ENCODE results near the gene ZBTB32.
"Not testable (repeated sequence)": the region's sequence is repeated elsewhere in the genome, so short reads cannot be mapped to it uniquely, and the experiment has no call there.

ZBTB32 gene

GRCh38 chr19:35721374-35721773 lies 17.0 kb downstream of the ZBTB32 start:
- no peak for DNase-seq (ENCODE audit: low spot score)

GRCh38 chr19:35722461-35722860 lies 18.1 kb downstream of the ZBTB32 start:
- no peak for DNase-seq (ENCODE audit: low spot score)

- no peak for DNase-seq (ENCODE audit: low spot score)
Observed at GRCh38 chr19:35722897-35723296, 18.5 kb downstream of the ZBTB32 start.

- DNase-seq (ENCODE audit: low spot score) = no peak
Observed at GRCh38 chr19:35723671-35724070, 19.3 kb downstream of the ZBTB32 start.

GRCh38 chr19:35724132-35724531 lies 19.8 kb downstream of the ZBTB32 start:
- DNase-seq (ENCODE audit: low spot score) = not testable (repeated sequence)

- DNase-seq (ENCODE audit: low spot score) = no peak
Observed at GRCh38 chr19:35724560-35724959, 20.2 kb downstream of the ZBTB32 start.

- DNase-seq (ENCODE audit: low spot score) = no peak
Observed at GRCh38 chr19:35725216-35725861, 21.0 kb downstream of the ZBTB32 start.

- no peak for DNase-seq (ENCODE audit: low spot score)
Observed at GRCh38 chr19:35727053-35727955, 22.9 kb downstream of the ZBTB32 start.

- DNase-seq (ENCODE audit: low spot score) = no peak
Observed at GRCh38 chr19:35727956-35728706, 23.8 kb downstream of the ZBTB32 start.

- no peak for DNase-seq (ENCODE audit: low spot score)
Observed at GRCh38 chr19:35729021-35729420, 24.7 kb downstream of the ZBTB32 start.

GRCh38 chr19:35729763-35730162 lies 25.4 kb downstream of the ZBTB32 start:
- DNase-seq (ENCODE audit: low spot score) = no peak

GRCh38 chr19:35730326-35730725 lies 26.0 kb downstream of the ZBTB32 start:
- no peak for DNase-seq (ENCODE audit: low spot score)

GRCh38 chr19:35731353-35731752 lies 27.0 kb downstream of the ZBTB32 start:
- no peak for DNase-seq (ENCODE audit: low spot score)

- DNase-seq (ENCODE audit: low spot score) = no peak
Observed at GRCh38 chr19:35731779-35732405, 27.5 kb downstream of the ZBTB32 start.

GRCh38 chr19:35732540-35733179 lies 28.3 kb downstream of the ZBTB32 start:
- no peak for DNase-seq (ENCODE audit: low spot score)

GRCh38 chr19:35733180-35734125 lies 29.1 kb downstream of the ZBTB32 start:
- no peak for DNase-seq (ENCODE audit: low spot score)

- DNase-seq (ENCODE audit: low spot score) = no peak
Observed at GRCh38 chr19:35734273-35734672, 29.9 kb downstream of the ZBTB32 start.

- DNase-seq (ENCODE audit: low spot score) = no peak
Observed at GRCh38 chr19:35734889-35735288, 30.5 kb downstream of the ZBTB32 start.

- DNase-seq (ENCODE audit: low spot score) = peak; percentile 67
Observed at GRCh38 chr19:35736913-35737886, 32.8 kb downstream of the ZBTB32 start.
